ENCODE data around the gene RNF208.

Gene RNF208

DNA sequence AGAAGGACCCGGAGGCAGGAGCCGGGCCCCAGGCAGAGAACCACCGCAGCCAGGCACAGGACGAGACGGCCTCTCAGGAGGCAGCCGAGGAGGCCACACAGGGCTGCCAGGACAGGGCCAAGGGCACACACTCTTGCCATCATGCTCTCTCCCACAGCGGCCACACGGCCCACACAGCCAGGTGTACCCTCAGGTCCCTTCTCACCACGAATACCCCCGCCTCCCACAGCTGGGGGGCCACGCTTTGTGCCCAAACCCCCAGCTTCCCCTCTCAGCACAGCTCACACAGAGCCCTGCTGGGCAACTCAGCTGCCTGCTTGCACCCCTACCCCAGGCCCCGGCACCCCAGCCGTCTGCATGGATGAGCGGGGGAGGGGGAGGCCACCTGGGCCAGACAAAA lies 28.3 kb downstream of the RNF208 start:
- DNase-seq (ENCODE audit: insufficient read length, low spot score) (no peak), FAIRE-seq (no peak)

GRCh38 chr9:137192859-137193258 lies 29.2 kb downstream of the RNF208 start:
- DNase-seq (ENCODE audit: insufficient read length, low spot score), result no peak
- no peak for FAIRE-seq

DNA sequence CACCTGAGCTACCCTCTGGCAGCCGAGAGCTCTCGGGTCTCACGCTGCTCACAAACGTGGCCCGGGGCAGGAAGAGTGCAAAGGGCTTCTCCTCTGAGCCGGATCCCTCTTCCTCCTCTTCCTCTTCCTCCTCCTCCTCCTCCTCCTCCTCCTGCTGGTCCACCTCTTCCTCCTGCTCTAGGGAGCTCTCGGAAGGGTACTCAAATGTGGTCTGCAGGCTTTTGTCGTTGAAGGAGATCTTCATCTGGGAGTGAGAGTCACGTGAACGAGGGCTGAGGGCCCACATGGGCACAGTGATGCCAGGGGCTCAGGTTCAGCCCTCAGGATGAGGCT lies 29.6 kb downstream of the RNF208 start:
- no peak for DNase-seq (ENCODE audit: insufficient read length, low spot score)
- FAIRE-seq, result no peak

- DNase-seq (ENCODE audit: insufficient read length, low spot score) (no peak), FAIRE-seq (no peak)
Measured at GRCh38 chr9:137191691-137192447, 30.2 kb downstream of the RNF208 start.

DNA sequence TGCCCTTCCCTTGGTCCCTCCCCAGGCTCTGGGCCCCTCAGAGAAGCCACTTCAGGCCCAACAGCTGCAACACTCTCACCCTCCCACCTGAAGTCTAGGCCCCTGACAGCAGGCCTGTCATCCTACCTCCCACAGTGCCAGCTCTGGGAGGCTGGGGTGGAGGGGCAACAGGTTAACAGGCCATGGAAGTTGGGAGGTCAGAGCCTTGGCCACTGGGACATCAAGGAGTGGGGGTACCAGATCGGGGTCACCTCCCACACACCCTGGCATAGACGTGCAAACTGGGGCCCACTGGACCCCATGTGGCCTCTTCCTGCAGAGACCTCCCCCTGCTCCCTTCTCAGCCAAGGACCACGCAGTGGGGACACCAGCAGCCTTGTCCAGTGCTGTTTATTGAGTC lies 30.8 kb downstream of the RNF208 start:
- no peak for FAIRE-seq
- DNase-seq (ENCODE audit: insufficient read length, low spot score), result no peak

DNA sequence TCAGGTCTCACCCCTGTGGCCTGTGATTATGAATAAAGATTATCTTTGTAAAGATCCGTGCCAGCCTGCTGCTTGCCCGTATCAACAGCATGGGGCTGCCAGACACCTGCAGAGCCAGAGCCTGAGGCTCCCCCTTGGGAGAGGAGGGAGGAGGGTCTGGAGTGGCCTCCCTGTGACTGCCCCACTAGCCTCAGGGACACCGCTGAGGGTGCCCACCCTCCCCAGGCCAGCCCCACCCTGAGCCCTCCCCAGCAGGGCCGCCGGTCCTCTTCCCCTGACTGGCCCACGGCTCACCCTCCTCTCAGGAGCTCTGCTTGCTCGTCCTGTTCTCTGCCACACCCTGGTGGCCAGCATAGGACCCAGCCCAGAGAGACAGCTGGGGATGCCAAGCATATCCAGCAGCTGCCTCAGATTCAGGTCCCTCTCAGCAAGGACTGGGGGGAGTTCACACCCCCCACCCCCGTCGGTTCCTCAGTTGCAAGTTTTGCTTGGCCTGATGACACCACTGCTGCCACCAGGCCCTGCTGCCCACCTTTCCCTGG lies 31.7 kb downstream of the RNF208 start:
- no peak for FAIRE-seq
- no peak for DNase-seq (ENCODE audit: insufficient read length, low spot score)

- DNase-seq (ENCODE audit: insufficient read length, low spot score), result no peak
- no peak for FAIRE-seq
Measured at GRCh38 chr9:137189297-137190295, 32.4 kb downstream of the RNF208 start.

DNA sequence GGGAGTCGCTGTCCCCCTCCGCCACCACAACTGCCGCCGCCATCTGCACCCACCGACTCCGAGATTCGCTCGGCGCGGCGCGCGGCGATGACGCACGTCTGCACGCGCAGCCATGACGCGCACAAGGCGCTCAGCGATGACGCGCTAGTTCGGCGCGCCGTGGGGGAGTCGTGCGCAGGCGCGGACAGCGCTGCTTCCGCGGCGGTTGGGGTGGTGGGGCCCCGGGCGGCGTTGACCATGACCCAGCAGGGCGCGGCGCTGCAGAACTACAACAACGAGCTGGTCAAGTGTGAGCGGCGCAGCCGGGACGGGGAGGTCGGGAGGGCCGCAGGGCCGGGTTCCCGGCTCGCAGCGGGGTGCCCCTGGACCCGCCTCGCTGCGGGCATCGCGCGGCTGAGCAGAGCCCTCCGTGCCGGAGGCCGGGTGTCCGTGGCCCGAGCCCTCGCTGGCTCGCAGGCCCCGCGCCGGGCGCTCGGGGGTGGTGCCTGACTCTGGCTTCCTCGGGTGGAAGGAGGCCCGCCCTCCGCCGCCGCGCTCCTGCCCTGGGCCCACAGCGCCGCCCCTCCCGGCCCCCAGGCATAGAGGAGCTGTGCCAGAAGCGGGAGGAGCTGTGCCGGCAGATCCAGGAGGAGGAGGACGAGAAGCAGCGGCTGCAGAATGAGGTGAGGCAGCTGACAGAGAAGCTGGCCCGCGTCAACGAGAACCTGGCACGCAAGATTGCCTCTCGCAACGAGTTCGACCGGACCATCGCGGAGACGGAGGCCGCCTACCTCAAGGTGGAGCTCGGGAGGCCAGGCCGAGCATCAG lies 33.3 kb downstream of the RNF208 start, which contains the start of the genes ANAPC2 and SSNA1:
ANAPC2 (minus strand) TSS at position 71 of the 807 bp plus-strand sequence; CDS start at position 43, 28 bp downstream.
SSNA1 (plus strand) TSS at position 187 of the 807 bp plus-strand sequence; CDS start at position 238, 51 bp downstream.
- FAIRE-seq (peak; percentile 95), DNase-seq (ENCODE audit: insufficient read length, low spot score) (peak; percentile 95)

GRCh38 chr9:137188086-137188489 lies 34.0 kb downstream of the RNF208 start:
- DNase-seq (ENCODE audit: insufficient read length, low spot score), result no peak
- FAIRE-seq, result no peak

DNA sequence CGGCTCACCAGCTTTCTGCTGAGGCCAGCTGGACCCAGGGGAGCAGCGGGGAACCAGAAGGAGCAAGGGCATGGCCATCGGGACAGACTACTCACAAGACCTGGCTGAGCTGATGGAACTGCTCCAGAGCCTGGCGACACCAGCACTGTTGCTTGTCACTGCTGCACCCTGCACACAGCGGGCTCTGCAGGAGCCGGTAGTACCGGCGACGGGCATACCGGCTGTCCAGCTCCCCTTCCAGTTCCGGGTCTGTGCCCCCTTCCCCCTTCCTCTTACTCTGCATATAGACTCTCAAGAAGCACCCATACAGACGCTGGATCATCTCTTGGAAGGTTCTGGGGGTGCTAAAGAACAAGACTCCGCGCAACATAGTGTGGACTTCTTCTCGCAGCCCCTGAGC lies 34.7 kb downstream of the RNF208 start:
- no peak for FAIRE-seq
- no peak for DNase-seq (ENCODE audit: insufficient read length, low spot score)

- no peak for FAIRE-seq
- DNase-seq (ENCODE audit: insufficient read length, low spot score), result no peak
Measured at GRCh38 chr9:137186385-137186784, 35.7 kb downstream of the RNF208 start.

GRCh38 chr9:137185921-137186320 lies 36.1 kb downstream of the RNF208 start:
- no peak for DNase-seq (ENCODE audit: insufficient read length, low spot score)
- no peak for FAIRE-seq

DNA sequence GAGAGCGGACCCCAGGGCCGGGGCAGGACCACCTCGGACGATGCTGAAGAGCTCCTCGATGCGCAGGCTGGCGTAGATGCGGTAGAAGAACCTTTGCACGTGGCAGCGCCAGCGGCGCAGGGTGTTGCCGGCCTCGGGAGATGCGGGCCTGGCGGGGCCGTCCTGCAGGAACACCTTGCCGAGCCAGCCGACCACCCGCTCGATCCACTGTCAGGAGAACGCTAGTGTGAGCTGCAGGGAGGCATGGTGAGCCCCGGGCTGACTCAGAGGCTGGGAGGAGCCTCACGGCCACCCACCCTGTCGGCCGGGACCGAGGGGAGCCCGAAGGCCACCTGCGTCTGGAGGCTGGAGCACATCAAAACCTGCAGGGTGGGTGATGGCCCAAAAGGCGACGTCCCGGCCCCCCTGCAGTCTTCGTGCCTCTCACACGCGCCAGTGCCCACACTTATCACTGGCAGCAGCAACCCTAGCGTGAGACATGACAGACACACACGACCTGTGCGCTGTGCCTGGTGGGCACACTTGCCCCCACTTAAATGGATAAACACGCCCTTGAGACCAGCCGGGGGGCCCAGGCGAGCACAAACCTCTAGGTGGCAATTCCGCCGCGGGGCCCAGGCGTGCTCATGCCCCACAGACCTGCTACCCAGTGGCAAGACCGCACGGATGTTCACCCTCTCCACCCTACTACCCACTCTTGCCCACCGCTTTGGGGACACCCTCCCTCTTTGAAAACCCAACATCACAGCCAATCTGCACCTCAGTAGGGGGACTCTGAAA lies 37.0 kb downstream of the RNF208 start:
- DNase-seq (ENCODE audit: insufficient read length, low spot score) (no peak), FAIRE-seq (no peak)

- DNase-seq (ENCODE audit: insufficient read length, low spot score) (no peak), FAIRE-seq (no peak)
Measured at GRCh38 chr9:137183980-137184595, 38.0 kb downstream of the RNF208 start.

DNA sequence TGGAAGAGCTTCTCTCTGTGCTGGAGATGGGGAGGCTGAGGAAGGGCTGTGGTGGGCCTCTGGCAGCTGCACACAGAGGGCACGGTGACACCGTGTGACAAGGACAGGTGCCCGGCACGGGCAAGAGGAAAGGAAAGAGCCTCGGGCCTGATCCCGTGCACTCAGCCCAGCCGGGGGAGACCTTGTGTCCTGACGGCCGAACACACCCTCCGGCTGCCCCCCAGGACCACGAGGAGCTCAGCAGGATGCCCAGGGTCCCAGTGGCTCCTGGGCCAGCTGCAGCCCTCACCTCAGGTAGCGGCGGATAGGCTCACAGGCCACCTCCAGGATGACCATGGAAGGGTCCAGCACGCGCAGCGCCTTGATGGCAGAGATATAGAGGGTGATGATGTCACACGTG lies 39.2 kb downstream of the RNF208 start:
- no peak for FAIRE-seq

DNA sequence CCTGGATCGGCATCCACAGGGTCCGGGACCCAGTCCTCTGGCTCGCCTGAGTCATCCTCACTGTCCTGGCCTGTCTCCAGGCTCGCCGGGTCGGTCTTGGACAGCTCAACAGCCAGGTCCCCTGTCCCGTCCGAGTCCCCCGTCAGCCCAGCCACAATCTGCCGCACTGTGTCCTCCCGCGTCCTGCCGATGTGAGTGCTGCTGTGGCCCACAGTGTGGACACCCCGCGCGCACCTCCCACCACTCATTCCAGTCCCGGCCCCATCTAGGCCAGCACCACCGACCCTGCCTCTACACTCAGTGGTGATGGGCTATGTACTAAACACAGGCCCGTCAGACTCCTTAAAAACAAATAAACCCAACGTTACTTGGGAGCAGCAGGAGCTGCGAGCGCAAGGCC lies 40.4 kb downstream of the RNF208 start:
- FAIRE-seq (no peak), DNase-seq (ENCODE audit: insufficient read length, low spot score) (no peak)

More for the DNA sequence above, 39.2 kb downstream of the RNF208 start:
- DNase-seq (ENCODE audit: insufficient read length, low spot score), result no peak

GRCh38 chr9:137180491-137180890 lies 41.5 kb downstream of the RNF208 start:
- FAIRE-seq (no peak), DNase-seq (ENCODE audit: insufficient read length, low spot score) (no peak)

DNA sequence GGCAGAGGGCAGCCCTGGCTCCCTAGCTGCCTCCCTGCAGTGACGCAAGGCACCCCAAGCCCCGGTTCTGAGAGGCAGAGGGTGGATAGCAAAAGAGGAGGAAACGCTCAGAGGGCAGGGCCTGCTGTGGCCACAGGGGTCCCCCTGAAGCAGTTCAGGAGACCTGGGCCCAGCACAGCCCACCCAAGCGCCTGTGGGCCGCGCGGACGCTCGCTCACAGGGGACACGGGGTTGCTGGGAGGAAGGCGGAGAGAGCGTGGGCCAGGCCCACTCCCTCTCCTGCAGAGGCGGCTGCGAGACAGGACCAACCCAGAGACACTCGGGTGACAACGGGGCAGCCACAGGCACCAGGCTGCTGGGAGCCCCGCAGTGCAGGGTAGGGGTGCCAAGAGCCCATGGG lies 42.3 kb downstream of the RNF208 start:
- FAIRE-seq, result no peak
- no peak for DNase-seq (ENCODE audit: insufficient read length, low spot score)

DNA sequence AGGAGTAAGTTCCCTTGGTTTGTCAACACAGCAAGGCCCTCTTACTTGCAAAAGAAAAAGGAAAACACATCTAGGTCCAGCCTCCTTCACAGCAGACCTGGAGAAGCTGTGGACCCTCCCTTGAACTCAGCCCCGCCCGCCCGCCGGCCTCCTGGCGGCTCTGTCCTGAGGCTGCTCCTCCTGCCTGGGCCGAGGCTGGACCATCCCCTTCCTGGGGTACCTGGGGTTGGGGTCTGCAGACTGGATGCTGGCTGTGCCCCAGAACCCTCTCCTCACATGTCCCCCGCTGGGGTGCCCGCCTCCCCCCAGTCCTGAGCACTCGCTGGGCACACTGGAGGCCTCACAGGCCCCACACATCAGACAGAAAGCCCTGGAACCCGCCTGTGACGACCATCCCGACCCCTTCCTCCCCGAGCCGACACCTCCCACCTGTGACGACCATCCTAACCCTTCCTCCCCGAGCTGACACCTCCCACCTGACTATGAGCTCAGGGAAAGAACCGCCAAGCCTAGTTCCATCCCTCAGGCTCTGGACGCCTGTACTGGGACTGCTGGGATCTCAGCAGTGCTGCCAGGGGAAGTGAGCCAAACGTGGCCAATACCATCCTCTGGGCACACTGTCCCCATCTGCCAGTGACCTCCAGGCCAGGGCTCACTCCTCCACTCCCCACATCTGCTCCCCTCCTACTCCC lies 43.0 kb downstream of the RNF208 start:
- no peak for FAIRE-seq
- no peak for DNase-seq (ENCODE audit: insufficient read length, low spot score)

Data from GM19239 (cell line).